RCC 7860 (cell line): ENCODE measurements around the gene KCNJ9.
"Not testable (repeated sequence)": the region's sequence is repeated elsewhere in the genome, so short reads cannot be mapped to it uniquely, and the experiment has no call there.

Experiments used
- DNase-seq: peaks from one replicate; pipeline ENCODE4 v3.0.0-alpha.2; 2015; ENCODE audit warnings: low spot score
- FAIRE-seq: peaks from 2 replicates; lab custom pipeline; 2012; peaks lifted over from hg19 to GRCh38; lab: Jason Lieb, UNC

The KCNJ9 gene

DNA sequence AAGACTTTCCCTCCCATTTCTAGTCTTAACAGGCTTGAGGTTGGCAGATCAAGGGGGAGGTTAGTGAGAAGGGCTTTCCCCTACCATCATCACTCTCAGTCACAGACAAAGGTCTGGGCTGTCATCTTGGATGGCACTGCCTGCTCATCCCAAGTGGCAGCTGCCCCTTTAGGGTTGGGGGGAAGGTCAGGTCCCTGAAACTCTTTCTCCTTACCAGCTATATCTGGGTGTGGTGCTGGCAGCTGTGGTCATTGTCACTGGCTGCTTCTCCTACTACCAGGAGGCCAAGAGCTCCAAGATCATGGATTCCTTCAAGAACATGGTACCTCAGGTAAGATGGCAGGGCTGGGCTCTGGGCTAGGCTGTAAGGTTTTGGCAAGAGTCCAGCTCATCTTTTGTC, 42.4 kb downstream of the KCNJ9 start:
- DNase-seq (no peak), FAIRE-seq (no peak)

GRCh38 chr1:160124705-160125478, 43.6 kb downstream of the KCNJ9 start:
- DNase-seq (peak; percentile 100), FAIRE-seq (peak; percentile 98)

DNA sequence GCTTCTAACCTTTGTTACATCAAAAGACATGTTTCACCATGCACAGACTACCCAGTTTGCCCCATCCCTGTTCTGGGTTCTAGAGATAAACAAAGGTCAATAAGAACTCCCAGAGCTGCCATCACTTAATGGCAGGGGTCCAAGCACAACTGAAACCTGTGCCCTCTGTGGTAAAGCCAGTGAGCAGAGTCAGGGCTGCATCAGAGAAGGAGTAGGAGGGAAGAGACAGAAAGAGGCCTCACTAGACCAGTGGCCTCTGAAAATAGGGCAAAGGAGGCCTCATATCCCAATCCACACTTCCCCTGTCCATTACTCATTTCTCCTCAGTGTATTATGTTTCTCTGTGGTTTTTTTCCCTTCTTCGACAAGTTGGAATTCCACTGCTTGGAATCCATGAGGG, 44.4 kb downstream of the KCNJ9 start:
- FAIRE-seq: peak; percentile 93
- peak; percentile 93 for DNase-seq

DNA sequence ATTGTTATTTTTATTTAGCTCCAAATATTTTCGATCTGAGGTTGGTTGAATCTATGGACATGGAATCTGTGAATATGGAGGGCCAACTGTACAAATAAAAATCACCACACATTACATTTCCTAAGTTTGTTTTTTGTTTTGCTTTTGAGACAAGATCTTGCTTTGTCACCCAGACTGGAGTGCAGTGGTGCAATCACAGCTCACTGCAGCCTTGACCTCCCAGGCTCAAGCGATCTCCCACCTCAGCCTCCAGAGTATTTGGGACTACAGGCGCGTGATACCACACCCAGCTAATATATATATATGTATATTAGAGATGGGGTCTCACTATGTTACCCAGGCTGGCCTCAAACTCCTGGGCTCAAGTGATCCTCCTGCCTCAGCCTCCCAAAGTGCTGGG, 45.0 kb downstream of the KCNJ9 start:
- FAIRE-seq, DNase-seq: not testable (repeated sequence)

- FAIRE-seq: no peak
- DNase-seq: no peak
Measured at GRCh38 chr1:160127381-160127780, 46.0 kb downstream of the KCNJ9 start.

DNA sequence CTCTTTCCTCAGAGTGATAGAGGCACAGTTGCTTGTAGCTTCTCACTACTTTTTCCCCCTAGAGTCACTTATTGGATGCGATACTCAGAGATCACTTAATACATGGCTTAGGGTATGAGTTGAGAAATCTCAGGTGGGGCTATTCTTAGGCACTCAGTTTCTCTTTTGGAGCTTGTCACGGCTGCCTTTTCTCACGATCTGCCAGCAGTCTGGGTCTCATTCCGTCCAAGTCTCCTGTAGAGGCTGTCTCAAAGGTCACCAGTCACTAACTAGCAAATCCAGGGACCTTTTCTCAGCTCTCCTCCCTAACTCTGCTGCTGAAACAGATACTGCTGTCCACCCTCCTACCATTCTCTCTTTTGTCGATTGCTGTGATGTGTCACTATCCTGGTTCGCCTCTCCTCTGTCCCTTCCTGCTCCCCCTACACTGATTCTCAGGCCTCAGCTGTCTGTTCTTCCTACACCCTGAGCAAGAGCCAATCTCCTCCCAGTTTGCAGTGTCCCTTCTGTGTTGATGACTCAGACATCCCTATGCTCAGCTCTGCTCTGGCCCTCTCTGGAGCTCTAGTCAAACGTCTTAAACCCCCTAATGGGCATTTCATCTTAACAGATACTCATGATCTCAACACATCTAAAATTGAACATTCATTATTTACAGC, 46.7 kb downstream of the KCNJ9 start:
- FAIRE-seq: peak; percentile 52
- peak; percentile 73 for DNase-seq

- DNase-seq (no peak), FAIRE-seq (no peak)
Measured at GRCh38 chr1:160128636-160129035, 47.3 kb downstream of the KCNJ9 start.

DNA sequence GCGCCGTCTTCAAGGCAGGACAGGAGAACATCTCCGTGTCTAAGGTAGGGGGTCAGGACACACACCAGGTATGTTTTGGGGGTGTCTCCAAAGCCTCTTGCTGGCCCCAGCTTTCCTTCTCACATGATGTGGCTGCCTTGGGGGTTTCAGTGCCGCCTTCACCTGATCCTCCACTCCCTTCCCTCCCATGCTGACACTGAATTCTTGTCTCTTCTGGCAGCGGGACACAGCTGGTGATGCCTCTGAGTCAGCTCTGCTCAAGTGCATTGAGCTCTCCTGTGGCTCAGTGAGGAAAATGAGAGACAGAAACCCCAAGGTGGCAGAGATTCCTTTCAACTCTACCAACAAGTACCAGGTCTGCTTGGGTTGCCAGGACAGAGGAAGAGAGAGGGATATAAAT, 47.7 kb downstream of the KCNJ9 start:
- no peak for FAIRE-seq
- no peak for DNase-seq

- DNase-seq (no peak), FAIRE-seq (no peak)
Measured at GRCh38 chr1:160129558-160129957, 48.2 kb downstream of the KCNJ9 start.

GRCh38 chr1:160129966-160130365, 48.6 kb downstream of the KCNJ9 start:
- FAIRE-seq: no peak
- DNase-seq: no peak

GRCh38 chr1:160130486-160130885, 49.1 kb downstream of the KCNJ9 start:
- DNase-seq (no peak), FAIRE-seq (no peak)

DNA sequence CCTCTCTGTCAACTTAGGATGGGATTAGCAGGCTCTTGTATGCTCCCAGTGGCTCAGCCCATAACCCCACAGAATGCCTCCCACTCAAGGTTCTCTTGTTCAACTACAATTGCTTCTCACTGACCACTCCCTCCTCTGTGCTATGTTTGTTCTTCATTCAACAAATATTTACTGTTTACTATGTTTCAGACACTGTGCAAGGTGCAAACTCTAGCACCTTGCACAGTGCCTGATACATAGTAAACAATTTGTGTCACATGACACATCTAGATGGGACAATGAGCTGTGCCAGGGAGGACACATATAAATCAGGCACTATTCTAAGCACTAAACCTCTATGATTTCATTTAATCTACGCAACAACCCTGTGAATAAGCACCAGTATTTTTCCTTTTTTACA, 49.6 kb downstream of the KCNJ9 start:
- DNase-seq (no peak), FAIRE-seq (no peak)

- DNase-seq (no peak), FAIRE-seq (no peak)
Measured at GRCh38 chr1:160131803-160132565, 50.6 kb downstream of the KCNJ9 start.

DNA sequence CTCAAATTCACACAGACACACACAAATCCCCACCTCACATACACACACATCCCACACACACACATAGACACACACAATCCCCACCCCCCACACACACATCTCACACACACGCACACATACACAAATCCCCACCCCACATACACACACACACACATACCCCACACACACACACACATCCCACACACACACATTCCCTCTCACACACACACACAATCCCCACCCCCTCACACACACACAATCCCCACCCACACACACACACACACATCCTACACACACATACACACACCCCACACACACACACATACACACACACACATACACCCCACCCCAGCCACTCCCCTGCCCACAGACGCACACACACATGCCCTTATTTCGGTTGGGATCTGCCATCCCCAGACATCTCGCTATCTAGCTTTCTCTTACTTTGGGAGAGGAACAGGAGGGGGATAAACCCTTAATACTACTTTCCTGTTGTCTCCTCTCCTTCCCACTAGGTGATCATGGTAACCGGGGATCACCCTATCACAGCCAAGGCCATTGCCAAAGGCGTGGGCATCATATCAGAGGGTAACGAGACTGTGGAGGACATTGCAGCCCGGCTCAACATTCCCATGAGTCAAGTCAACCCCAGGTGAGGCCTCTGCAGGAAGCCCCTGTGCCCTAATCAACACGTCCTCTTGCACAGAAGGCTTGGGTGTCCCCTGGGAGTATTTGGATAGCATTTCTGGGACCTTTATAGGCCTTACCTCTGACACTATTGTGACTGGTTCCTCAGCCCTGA, 52.8 kb downstream of the KCNJ9 start:
- DNase-seq (no peak), FAIRE-seq (no peak)

DNA sequence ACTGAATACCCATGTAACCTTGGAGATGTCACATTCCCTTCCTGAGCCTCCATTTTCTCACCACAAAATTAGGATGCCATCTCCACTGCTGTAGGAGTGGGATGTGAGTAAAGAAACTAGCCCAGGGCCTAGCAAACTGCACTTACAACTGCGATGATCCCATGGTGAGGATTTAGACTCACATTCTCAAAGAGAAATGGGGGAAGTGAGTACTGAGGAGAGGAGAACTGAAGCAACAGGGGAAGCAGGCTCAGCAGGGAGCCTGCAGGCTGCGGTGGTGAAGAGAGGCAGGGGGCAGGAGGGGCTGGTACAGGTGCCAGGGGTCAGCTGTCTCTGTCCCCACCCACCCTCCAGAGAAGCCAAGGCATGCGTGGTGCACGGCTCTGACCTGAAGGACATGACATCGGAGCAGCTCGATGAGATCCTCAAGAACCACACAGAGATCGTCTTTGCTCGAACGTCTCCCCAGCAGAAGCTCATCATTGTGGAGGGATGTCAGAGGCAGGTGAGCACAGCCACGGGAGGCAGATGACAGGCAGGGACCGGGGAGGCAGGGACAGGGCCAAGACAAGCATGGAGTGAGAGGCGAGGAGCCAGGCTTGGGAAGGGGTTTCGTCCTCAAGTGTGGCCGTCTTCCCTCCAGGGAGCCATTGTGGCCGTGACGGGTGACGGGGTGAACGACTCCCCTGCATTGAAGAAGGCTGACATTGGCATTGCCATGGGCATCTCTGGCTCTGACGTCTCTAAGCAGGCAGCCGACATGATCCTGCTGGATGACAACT, 53.6 kb downstream of the KCNJ9 start:
- FAIRE-seq: no peak
- no peak for DNase-seq

DNA sequence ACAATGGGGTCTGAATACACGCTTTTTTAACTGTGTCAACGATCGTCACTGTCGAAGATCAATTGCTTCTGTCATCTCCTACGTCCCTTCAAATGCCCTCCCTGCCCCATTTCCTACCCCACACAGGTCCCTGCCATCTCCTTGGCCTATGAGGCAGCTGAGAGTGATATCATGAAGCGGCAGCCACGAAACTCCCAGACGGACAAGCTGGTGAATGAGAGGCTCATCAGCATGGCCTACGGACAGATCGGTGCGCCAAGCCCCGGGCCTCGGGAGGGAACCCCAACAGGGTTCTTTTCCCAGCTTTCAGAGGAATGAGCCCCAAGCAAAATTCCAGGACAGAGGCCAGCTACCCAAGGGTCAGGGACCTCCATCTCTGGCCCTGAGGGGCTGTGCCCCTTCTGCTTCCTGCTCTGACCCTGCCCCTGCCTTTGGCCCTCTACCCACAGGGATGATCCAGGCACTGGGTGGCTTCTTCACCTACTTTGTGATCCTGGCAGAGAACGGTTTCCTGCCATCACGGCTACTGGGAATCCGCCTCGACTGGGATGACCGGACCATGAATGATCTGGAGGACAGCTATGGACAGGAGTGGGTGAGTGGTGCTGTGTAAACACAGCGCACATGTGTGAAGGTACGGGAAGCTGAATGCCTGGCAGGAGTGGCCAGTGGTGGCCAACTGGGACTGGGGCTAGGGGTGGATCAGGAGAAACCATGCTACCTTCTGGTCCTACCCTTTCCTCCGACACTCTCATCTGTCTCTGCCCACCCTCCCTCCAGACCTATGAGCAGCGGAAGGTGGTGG, 55.0 kb downstream of the KCNJ9 start:
- FAIRE-seq (no peak), DNase-seq (no peak)

GRCh38 chr1:160136926-160137200, 55.5 kb downstream of the KCNJ9 start:
- no peak for DNase-seq
- no peak for FAIRE-seq

GRCh38 chr1:160137216-160137862, 56.0 kb downstream of the KCNJ9 start:
- FAIRE-seq (no peak), DNase-seq (no peak)

- DNase-seq (no peak), FAIRE-seq (no peak)
Measured at GRCh38 chr1:160139840-160140239, 58.5 kb downstream of the KCNJ9 start.
